OCI-LY3 (cell line): ENCODE data around the gene TMEM130.
A peak's percentile ranks its signal among the peaks of the same experiment; 100 is the strongest.

Source experiments
- H2AFZ ChIP-seq: fragments of 200-600, 300-600 bp; shearing (Covaris generic); 2 replicates; pipeline ENCODE4 v1.6.0; 2014; ENCODE audit warnings: antibody characterized with exemption, low read depth, low read length
- H3K27ac ChIP-seq: fragments of 200-600, 300-600 bp; sonication (generic); 2 replicates; pipeline ENCODE4 v1.5.1; 2014; ENCODE audit warnings: mild to moderate bottlenecking, low read length, moderate library complexity, mixed read lengths
- H3K27me3 ChIP-seq: fragments of 200-600, 300-600 bp; sonication (generic); 2 replicates; pipeline ENCODE4 v1.6.1; 2014; ENCODE audit warnings: low read depth, low read length, mixed read lengths
- H3K36me3 ChIP-seq: fragments of 200-600, 300-600 bp; sonication (generic); replicated peaks from 2 replicates; pipeline ENCODE3; 2014; ENCODE audit warnings: low read depth, low read length, mixed read lengths
- H3K4me1 ChIP-seq: fragments of 300-600, 200-600 bp; sonication (generic); 2 replicates; pipeline ENCODE4 v1.6.1; 2014; ENCODE audit warnings: low read length, mixed read lengths
- H3K4me2 ChIP-seq: fragments of 200-600, 300-600 bp; sonication (generic); 2 replicates; pipeline ENCODE4 v1.6.1; 2014; ENCODE audit warnings: low read length, mixed read lengths
- H3K4me3 ChIP-seq: fragments of 300-600, 200-600 bp; sonication (generic); 2 replicates; pipeline ENCODE4 v1.5.1; 2014; ENCODE audit warnings: antibody characterized with exemption, mild to moderate bottlenecking, low read length, moderate library complexity
- H3K79me2 ChIP-seq: fragments of 300-600, 200-600 bp; shearing (Covaris generic); 2 replicates; pipeline ENCODE4 v1.6.1; 2014; ENCODE audit warnings: mild to moderate bottlenecking, low read length, mixed read lengths
- H3K9ac ChIP-seq: fragments of 300-600, 200-600 bp; shearing (Covaris generic); 2 replicates; pipeline ENCODE4 v1.6.0; 2014; ENCODE audit warnings: mild to moderate bottlenecking, low read length, moderate library complexity
- H3K9me3 ChIP-seq: fragments of 200-600, 300-600 bp; shearing (Covaris generic); 2 replicates; pipeline ENCODE4 v1.6.1; 2014; ENCODE audit warnings: low read length, mixed read lengths; ENCODE audit not compliant: insufficient read depth
- H4K20me1 ChIP-seq: fragments of 200-600, 300-600 bp; sonication (generic); 2 replicates; pipeline ENCODE4 v1.6.1; 2016; ENCODE audit warnings: low read length, mixed read lengths; ENCODE audit not compliant: insufficient read depth
- CTCF ChIP-seq: fragments of 200-600, 300-600 bp; sonication (generic); IDR thresholded peaks from 2 replicates; pipeline ENCODE4 v1.5.1; 2014; ENCODE audit warnings: antibody characterized with exemption, low read length, low read depth
- EZH2phosphoT487 ChIP-seq: fragments of 200-600 bp; shearing (Covaris generic); IDR thresholded peaks from 2 replicates; pipeline ENCODE4 v1.6.1; 2018; ENCODE audit warnings: antibody characterized with exemption, mixed run types, low read depth

TMEM130 gene

DNA sequence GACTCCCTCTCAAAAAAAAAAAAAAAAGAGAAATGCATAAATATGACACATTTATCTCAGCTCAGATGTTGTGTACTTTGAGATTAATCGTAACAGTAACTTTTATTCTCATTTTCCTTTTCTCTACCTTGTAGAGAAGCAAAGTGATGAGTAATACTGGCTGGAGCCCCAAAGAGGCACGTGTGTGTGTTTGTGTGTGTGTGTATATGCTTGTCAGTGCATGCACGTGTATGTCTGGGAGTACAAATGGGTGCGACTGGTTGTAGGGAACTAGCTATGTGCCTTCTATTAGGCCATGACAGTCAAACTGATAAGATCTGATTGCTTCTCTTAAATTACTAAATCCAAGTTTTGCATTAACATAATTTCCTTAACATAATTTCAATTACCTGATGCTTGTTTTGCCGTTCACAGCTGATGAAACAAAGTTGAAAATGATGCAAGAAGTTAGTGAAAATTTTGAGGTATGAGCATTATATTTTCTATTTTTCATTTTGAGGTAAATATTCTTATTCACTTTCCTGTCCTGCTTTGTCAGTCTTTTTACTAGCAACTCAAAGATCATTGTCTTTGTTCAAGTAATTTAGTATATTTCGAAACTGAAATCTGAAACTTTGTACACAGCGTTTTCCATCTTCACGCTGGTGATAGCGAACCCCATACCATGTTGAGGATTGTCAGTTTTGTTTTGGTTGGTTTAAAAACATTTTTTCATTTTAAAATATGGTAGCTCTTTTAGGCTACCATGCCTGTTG, 11.9 kb upstream of the TMEM130 start:
- peaks cover 24% of the 10 kb centered on the region for H3K36me3 ChIP-seq
- H3K27ac ChIP-seq: no peak overlapping the region

DNA sequence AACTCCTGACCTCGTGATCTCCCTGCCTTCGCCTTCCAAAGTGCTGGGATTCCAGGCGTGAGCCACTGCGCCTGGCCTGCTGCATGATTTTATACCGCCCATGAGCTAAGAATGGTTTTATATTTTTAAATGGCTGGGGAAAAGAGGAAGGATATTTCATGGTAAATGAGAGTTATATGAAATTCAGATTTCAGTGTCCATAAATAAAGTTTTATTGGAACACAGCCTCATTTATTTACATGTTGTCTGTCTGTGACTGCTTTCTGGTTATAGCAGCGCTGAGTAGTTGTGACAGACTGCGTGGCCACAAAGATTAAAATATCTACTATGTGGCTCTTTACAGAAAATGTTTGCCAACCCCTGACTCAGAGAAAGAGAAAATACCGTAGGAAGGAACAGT, 10.7 kb upstream of the TMEM130 start:
- H2AFZ ChIP-seq: no peak overlapping the region
- no peaks in the 10 kb centered on the region for H3K9me3 ChIP-seq
- no peak overlapping the region for H3K4me2 ChIP-seq
- no peaks in the 10 kb centered on the region for H3K27me3 ChIP-seq
- peaks cover 9% of the 10 kb centered on the region for H3K4me1 ChIP-seq
- peaks cover 15% of the 10 kb centered on the region for H4K20me1 ChIP-seq
- H3K4me3 ChIP-seq: no peak overlapping the region
- no peak overlapping the region for H3K27ac ChIP-seq
- TF ChIP-seq EZH2phosphoT487 (no peak), CTCF (no peak)
- H3K36me3 ChIP-seq: peaks cover 24% of the 10 kb centered on the region
- H3K9ac ChIP-seq: no peak overlapping the region
- peaks cover 33% of the 10 kb centered on the region for H3K79me2 ChIP-seq

More for the DNA sequence above, 11.9 kb upstream of the TMEM130 start:
- Histone ChIP-seq H3K79me2 (peaks cover 33% of the 10 kb centered on the region), H2AFZ (no peak overlapping the region), H3K9me3 (no peaks in the 10 kb centered on the region), H4K20me1 (peaks cover 15% of the 10 kb centered on the region), H3K9ac (no peak overlapping the region), H3K4me2 (no peak overlapping the region), H3K27me3 (no peaks in the 10 kb centered on the region), H3K4me3 (no peak overlapping the region), H3K4me1 (peaks cover 9% of the 10 kb centered on the region)
- TF ChIP-seq CTCF: no peak
- TF ChIP-seq EZH2phosphoT487: no peak

DNA sequence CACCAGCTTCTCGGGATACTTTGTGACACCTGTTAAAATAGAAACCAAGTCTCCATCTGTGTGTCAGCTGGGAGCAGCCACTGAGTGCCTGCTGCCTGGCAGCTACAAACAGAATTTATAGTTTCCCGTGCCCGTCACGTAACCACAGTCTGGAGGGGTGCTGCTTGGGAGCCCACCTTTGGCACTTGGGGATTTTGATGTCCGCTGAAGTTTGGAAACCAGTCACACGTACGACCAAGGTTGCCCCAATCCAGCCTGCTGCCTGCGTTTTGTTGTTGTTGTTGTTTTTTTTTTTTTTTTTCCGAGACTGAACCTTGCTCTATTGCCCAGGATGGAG, 10.1 kb upstream of the TMEM130 start:
- Histone ChIP-seq H3K36me3 (peaks cover 24% of the 10 kb centered on the region), H3K27ac (peak overlapping the region; percentile 29; the same call in 1 of the 2 replicates), H3K4me2 (peak overlapping the region; percentile 100), H3K27me3 (no peaks in the 10 kb centered on the region), H3K4me3 (peak overlapping the region; percentile 89), H3K4me1 (peaks cover 9% of the 10 kb centered on the region), H4K20me1 (peaks cover 15% of the 10 kb centered on the region), H3K79me2 (peaks cover 33% of the 10 kb centered on the region), H2AFZ (no peak overlapping the region), H3K9me3 (no peaks in the 10 kb centered on the region), H3K9ac (peak overlapping the region; percentile 89)
- TF ChIP-seq CTCF (no peak), EZH2phosphoT487 (no peak)

- Histone ChIP-seq H3K4me1 (peaks cover 9% of the 10 kb centered on the region), H3K79me2 (peaks cover 33% of the 10 kb centered on the region), H2AFZ (no peak overlapping the region), H3K27me3 (no peaks in the 10 kb centered on the region), H3K4me3 (peak overlapping the region; percentile 89), H3K4me2 (peak overlapping the region; percentile 100), H3K9ac (peak overlapping the region; percentile 89), H4K20me1 (peaks cover 15% of the 10 kb centered on the region), H3K9me3 (no peaks in the 10 kb centered on the region), H3K27ac (peak overlapping the region; percentile 68), H3K36me3 (peaks cover 19% of the 10 kb centered on the region)
- TF ChIP-seq EZH2phosphoT487: no peak
- peak; percentile 32 for TF ChIP-seq CTCF
These were observed 9.6 kb upstream of the TMEM130 start for GRCh38 chr7:98879198-98879978.
